Naive B cell (primary cell): Measurements from ENCODE around the gene KIT. TPM values are rescaled to one million over a fixed set of nuclear protein-coding genes. Genes with fewer than 3 reads are reported as not detected.

Experiments used
- ATAC-seq, 2 donors: fragments of 150-1000 bp; cut with Tn5 transposase; 2 replicates each; pipeline ENCODE4 v1.10.0; 2021; ENCODE audit warnings: low read depth in 2 of 2, mild to moderate bottlenecking in 2 of 2, moderate library complexity in 2 of 2
- DNase-seq: peaks from one replicate; pipeline ENCODE4 v3.0.0; 2022
- H3K27ac Mint-ChIP-seq, 6 donors: one replicate each; pipeline ENCODE4 v1.8.0; 2020 to 2022; ENCODE audit warnings: mild to moderate bottlenecking in 6 of 6, mixed read lengths in 6 of 6, moderate library complexity in 5 of 6, inconsistent platforms in 2 of 6
- H3K27me3 Mint-ChIP-seq, 3 donors: one replicate each; pipeline ENCODE4 v1.8.0; 2021 to 2022; ENCODE audit warnings: mixed read lengths in 3 of 3, mild to moderate bottlenecking in 1 of 3
- H3K36me3 Mint-ChIP-seq, 2 donors: one replicate each; pipeline ENCODE4 v1.8.0; 2020 to 2022; ENCODE audit warnings: mixed read lengths in 2 of 2, inconsistent platforms in 1 of 2, mild to moderate bottlenecking in 1 of 2
- H3K4me1 Mint-ChIP-seq, 3 donors: one replicate each; pipeline ENCODE4 v1.8.0; 2020 to 2022; ENCODE audit warnings: mixed read lengths in 3 of 3, inconsistent platforms in 1 of 3, mild to moderate bottlenecking in 1 of 3, moderate library complexity in 1 of 3
- H3K4me3 Mint-ChIP-seq, 8 donors: one replicate each; pipeline ENCODE4 v1.8.0; 2020 to 2022; ENCODE audit warnings: mild to moderate bottlenecking in 8 of 8, mixed read lengths in 8 of 8, moderate library complexity in 8 of 8, inconsistent platforms in 2 of 8
- H3K9me3 Mint-ChIP-seq, 7 donors: one replicate each; pipeline ENCODE4 v1.8.0; 2020 to 2022; ENCODE audit warnings: mixed read lengths in 7 of 7, mild to moderate bottlenecking in 5 of 7, inconsistent platforms in 2 of 7, moderate library complexity in 1 of 7
- polyA plus RNA-seq, 6 donors: library from polyadenylated mRNA; unstranded; fragments of 300-500 nt; fragmentation: Illumina TruSeq; gene quantifications; one replicate each; pipeline ENCODE4 v1.2.3, GENCODE V29; 2021; ENCODE audit warnings: low read depth in 6 of 6

The KIT gene
- polyA plus RNA-seq, 6 donors from 2014 or later = 0.27 TPM; not detected in 5

- Mint-ChIP-seq H3K4me1 (peaks cover 6% of the 10 kb centered on the region in 3 donors), H3K4me3 (no peak overlapping the region), H3K36me3 (peaks cover 7% of the 10 kb centered on the region in 2 donors), H3K27me3 (peaks cover 0 to 28% (median 24%) of the 10 kb centered on the region in 3 donors), H3K27ac (no peak overlapping the region), H3K9me3 (peaks cover 0 to 18% (median 11%) of the 10 kb centered on the region in 7 donors)
- no peak for ATAC-seq
- DNase-seq = no peak
Measured at GRCh38 chr4:54745031-54745770, 87.4 kb downstream of the KIT start.

DNA sequence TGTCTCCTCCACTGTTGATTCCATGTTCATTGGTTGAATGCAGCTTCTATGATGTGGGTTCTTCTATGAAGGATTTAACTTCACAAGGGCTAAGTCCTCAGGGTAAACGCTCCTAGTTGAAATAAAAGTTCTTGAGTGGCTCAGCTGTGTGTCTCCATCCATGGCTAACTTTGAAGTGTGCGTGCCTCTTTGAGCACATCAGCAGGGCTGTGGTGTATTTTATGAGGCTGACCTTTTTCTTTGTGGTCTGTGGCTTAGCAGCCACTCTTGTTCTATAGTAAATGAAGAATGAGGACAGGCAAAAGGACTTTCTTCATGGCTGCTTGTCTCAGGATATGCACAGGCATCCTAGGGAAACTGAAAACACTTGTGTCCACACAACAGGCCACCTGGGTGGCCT, 88.5 kb downstream of the KIT start:
- no peak for DNase-seq
- Mint-ChIP-seq H3K27ac (peak overlapping the region in 1 of 6 donors; percentile 8), H3K4me3 (no peak overlapping the region), H3K27me3 (peaks cover 0 to 32% (median 24%) of the 10 kb centered on the region in 3 donors), H3K9me3 (peaks cover 0 to 18% (median 11%) of the 10 kb centered on the region in 7 donors), H3K36me3 (peaks cover 7% of the 10 kb centered on the region in 2 donors), H3K4me1 (peaks cover 6% of the 10 kb centered on the region in 3 donors)
- no peak for ATAC-seq

DNA sequence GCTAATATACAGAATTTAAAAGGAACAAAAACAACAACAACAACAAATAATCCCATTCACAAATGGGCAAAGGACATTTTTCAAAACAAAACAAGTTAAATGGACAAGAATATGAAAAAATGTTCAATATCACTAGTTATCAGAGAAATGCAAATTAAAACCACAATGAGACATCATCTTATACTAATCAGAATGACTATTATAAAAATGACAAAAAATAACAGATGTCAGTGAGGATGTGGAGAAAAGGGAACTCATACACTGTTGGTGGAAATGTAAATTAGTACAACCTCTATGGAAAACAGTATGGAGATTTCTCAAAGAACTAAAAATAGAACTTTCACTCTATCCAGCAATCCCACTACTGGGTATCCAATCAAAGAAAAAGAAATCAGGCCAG, 92.6 kb downstream of the KIT start:
- H3K36me3 Mint-ChIP-seq = peaks cover 0 to 7% of the 10 kb centered on the region in 2 donors
- peaks cover 0 to under 1% (median 0%) of the 10 kb centered on the region in 3 donors for H3K4me1 Mint-ChIP-seq
- H3K27ac Mint-ChIP-seq = no peak overlapping the region
- no peak for DNase-seq
- H3K9me3 Mint-ChIP-seq = peaks cover 0 to 7% (median 4%) of the 10 kb centered on the region in 7 donors
- H3K4me3 Mint-ChIP-seq = no peak overlapping the region
- H3K27me3 Mint-ChIP-seq = peaks cover 0 to 29% (median 24%) of the 10 kb centered on the region in 3 donors
- no peak for ATAC-seq

- ATAC-seq (no peak), DNase-seq (no peak)
- peaks cover 0 to 4% (median 0%) of the 10 kb centered on the region in 3 donors for H3K4me1 Mint-ChIP-seq
- no peaks in the 10 kb centered on the region for H3K36me3 Mint-ChIP-seq
- peaks cover 0 to 9% (median 4%) of the 10 kb centered on the region in 7 donors for H3K9me3 Mint-ChIP-seq
- no peak overlapping the region for H3K4me3 Mint-ChIP-seq
- H3K27me3 Mint-ChIP-seq = peaks cover 0 to 10% (median 4%) of the 10 kb centered on the region in 3 donors
- no peak overlapping the region for H3K27ac Mint-ChIP-seq
Measured at GRCh38 chr4:54754394-54754793, 96.6 kb downstream of the KIT start.

GRCh38 chr4:54764476-54764875, 106.7 kb downstream of the KIT start:
- H3K4me1 Mint-ChIP-seq = peaks cover 12 to 20% (median 20%) of the 10 kb centered on the region in 3 donors
- DNase-seq (no peak), ATAC-seq (no peak)
- no peak overlapping the region for H3K27ac Mint-ChIP-seq
- H3K4me3 Mint-ChIP-seq = no peak overlapping the region
- H3K27me3 Mint-ChIP-seq = no peaks in the 10 kb centered on the region
- peaks cover 12 to 37% (median 29%) of the 10 kb centered on the region in 7 donors for H3K9me3 Mint-ChIP-seq
- peaks cover 10 to 20% of the 10 kb centered on the region in 2 donors for H3K36me3 Mint-ChIP-seq

DNA sequence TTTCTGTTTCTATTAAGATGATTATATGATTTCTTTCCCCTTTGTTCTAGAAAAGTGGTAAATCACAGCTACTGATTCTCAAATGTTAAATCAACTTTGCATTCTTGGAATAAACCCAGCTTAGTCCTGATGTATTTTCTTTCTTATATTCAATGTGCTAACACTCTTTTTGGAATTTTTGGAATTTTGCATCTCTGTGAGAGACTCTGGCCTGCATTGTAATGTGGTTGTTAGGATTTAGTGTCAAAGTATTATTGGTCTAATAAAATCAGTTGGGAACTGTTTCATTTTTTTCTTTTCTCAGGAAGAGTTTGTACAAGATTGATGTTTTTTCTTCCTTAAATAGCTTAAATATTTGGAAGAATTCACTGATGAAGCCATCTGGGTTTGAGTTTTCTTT, 109.6 kb downstream of the KIT start:
- Mint-ChIP-seq H3K36me3 (no peaks in the 10 kb centered on the region), H3K4me1 (peaks cover 3 to 7% (median 5%) of the 10 kb centered on the region in 3 donors), H3K4me3 (no peak overlapping the region), H3K27ac (no peak overlapping the region), H3K27me3 (peaks cover 0 to 3% (median 0%) of the 10 kb centered on the region in 3 donors), H3K9me3 (peaks cover 6 to 16% (median 11%) of the 10 kb centered on the region in 7 donors)
- ATAC-seq (no peak), DNase-seq (no peak)

DNA sequence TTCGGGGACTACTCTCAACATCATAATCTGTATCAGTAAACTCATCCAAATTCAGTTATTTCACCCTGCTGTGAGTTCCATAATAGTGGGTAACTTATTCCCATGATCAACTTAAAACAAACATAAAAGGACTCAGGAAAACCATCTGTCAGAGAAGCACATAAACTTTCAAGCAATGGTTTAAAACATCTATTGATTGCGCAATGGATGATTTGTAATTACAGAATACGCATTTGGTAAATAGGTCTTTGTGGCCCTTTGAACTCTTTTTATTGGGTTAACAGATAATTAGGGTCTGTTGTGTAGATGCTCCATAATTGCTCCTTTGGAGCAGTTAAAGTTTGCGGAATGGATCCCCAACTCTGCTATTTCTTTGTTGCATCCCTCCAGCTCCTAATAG, 115.3 kb downstream of the KIT start:
- Mint-ChIP-seq H3K27ac (no peak overlapping the region), H3K4me3 (no peak overlapping the region), H3K36me3 (no peaks in the 10 kb centered on the region), H3K4me1 (no peaks in the 10 kb centered on the region), H3K9me3 (peaks cover 0 to 7% (median 0%) of the 10 kb centered on the region in 7 donors), H3K27me3 (peaks cover 0 to 9% (median 3%) of the 10 kb centered on the region in 3 donors)
- ATAC-seq (no peak), DNase-seq (no peak)

DNA sequence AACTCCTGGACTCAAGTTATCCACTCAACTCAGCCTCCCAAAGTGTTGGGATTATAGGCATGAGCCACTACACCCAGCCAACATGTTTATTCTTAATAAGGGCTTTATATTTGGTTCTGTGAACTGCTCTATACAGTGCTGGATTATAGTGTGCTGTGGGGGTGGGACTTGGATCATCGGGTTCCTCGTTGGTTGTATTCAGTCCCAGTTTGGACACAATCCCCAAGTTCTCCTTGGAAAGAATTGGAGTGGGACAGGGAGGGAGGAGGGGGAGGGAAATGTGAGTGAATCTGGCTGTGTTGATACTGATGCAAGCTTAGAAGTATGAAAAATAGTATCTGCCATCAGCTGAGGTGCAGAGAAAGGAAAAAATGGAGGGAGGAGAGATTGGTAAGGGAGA, 121.3 kb downstream of the KIT start:
- peaks cover 0 to 9% (median 0%) of the 10 kb centered on the region in 3 donors for H3K27me3 Mint-ChIP-seq
- no peak overlapping the region for H3K4me3 Mint-ChIP-seq
- H3K36me3 Mint-ChIP-seq = no peaks in the 10 kb centered on the region
- peaks cover 0 to 3% (median 3%) of the 10 kb centered on the region in 3 donors for H3K4me1 Mint-ChIP-seq
- ATAC-seq (no peak), DNase-seq (no peak)
- H3K27ac Mint-ChIP-seq = no peak overlapping the region
- no peaks in the 10 kb centered on the region for H3K9me3 Mint-ChIP-seq

DNA sequence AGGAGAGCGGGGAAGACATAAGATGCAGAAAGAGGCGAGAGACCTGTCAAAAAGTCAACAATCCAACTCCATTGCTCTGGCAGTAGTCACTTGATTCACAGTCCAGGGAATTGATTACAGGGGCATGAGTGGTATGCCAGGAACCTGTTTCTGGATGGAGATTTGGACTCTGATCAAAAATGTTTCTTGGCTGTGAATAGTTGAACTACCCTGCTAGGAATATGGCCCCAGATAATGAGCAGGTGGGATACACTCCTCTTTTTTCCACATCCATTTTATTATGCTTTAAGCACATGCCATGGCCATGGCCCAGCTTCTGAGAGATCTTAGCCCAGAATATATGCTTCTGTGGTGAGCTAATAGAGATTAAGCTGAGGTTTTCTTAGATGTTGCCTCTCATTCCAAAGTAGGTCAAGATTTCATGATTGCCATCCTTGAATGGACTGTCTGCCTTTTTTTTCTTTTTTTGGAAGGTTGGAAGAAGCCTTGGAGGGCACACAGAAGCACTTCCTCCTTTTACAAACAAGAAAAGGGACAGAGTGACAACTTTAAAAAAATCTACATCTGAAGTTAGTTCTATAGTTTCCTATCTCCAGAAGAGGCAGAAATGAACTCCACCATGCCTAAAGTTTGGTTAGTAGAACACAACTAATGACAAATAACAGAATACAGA, 121.9 kb downstream of the KIT start:
- no peak for DNase-seq
- Mint-ChIP-seq H3K4me3 (no peak overlapping the region), H3K27ac (no peak overlapping the region), H3K9me3 (no peaks in the 10 kb centered on the region), H3K4me1 (peaks cover 0 to 7% (median 6%) of the 10 kb centered on the region in 3 donors), H3K36me3 (no peaks in the 10 kb centered on the region), H3K27me3 (peaks cover 0 to 9% (median 0%) of the 10 kb centered on the region in 3 donors)
- ATAC-seq = no peak

- H3K27ac Mint-ChIP-seq = no peak overlapping the region
- peaks cover 0 to 7% (median 6%) of the 10 kb centered on the region in 3 donors for H3K4me1 Mint-ChIP-seq
- H3K27me3 Mint-ChIP-seq = peaks cover 0 to 9% (median 0%) of the 10 kb centered on the region in 3 donors
- H3K36me3 Mint-ChIP-seq = no peaks in the 10 kb centered on the region
- H3K4me3 Mint-ChIP-seq = no peak overlapping the region
- no peak for ATAC-seq
- no peaks in the 10 kb centered on the region for H3K9me3 Mint-ChIP-seq
- DNase-seq = no peak
Measured at GRCh38 chr4:54780149-54780495, 122.4 kb downstream of the KIT start.

DNA sequence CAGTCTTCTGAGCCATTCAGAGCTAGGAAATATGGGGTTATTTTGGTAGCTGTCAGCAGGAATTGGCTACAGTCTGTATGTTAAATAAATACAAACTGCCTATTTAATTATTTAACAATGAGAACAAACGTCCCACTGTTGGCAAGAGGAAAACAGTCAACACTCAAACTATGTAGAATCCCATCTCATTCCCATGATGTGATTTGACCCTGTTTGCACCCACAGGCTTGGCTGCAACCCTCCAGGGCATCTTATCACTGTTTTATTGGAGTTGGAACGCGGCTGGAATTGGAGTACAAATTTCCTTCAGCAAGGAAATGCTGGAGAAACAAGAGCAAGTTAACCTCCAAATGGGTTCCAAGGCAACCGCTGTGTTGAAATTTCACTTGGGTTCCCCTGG, 124.0 kb downstream of the KIT start:
- H3K4me3 Mint-ChIP-seq = no peak overlapping the region
- H3K27me3 Mint-ChIP-seq = peaks cover 0 to 3% (median 0%) of the 10 kb centered on the region in 3 donors
- H3K27ac Mint-ChIP-seq = no peak overlapping the region
- ATAC-seq (no peak), DNase-seq (no peak)
- no peaks in the 10 kb centered on the region for H3K9me3 Mint-ChIP-seq
- no peaks in the 10 kb centered on the region for H3K36me3 Mint-ChIP-seq
- H3K4me1 Mint-ChIP-seq = peaks cover 0 to 7% (median 6%) of the 10 kb centered on the region in 3 donors

GRCh38 chr4:54783402-54784110, 125.8 kb downstream of the KIT start:
- no peak for DNase-seq
- no peak for ATAC-seq
- Mint-ChIP-seq H3K4me3 (no peak overlapping the region), H3K27ac (peak overlapping the region in 1 of 6 donors; percentile 77), H3K36me3 (no peaks in the 10 kb centered on the region), H3K27me3 (no peaks in the 10 kb centered on the region), H3K4me1 (peaks cover 0 to 7% (median 6%) of the 10 kb centered on the region in 3 donors), H3K9me3 (no peaks in the 10 kb centered on the region)

DNA sequence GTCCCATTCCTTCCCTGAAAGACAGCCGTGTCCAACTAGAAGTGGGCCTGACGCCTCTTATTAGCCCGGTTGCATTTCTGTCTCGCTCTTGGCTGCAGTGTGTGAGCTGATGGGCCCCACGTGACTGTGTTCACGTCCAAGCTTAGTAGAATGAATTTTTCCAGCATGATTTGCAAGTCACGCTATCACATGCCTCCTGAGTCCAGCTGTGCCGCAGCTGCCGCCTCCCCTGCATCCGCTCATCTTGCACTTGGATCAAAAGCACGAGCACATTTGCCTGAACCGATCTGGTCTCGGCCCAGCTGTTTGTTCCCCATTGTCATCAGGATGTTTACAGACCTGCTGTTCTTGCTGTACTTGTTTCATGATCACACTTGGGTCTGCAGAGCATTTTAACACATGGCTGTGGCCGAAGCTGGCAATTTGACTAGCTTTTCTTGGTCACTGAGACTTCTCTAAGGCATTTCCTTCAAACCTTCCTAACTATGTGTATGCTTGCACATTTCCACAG, 126.5 kb downstream of the KIT start:
- no peak overlapping the region for H3K27ac Mint-ChIP-seq

More for the DNA sequence above, 126.5 kb downstream of the KIT start:
- no peaks in the 10 kb centered on the region for H3K9me3 Mint-ChIP-seq
- H3K4me1 Mint-ChIP-seq = peaks cover 0 to 7% (median 6%) of the 10 kb centered on the region in 3 donors
- peak overlapping the region in 1 of 8 donors; percentile 25 for H3K4me3 Mint-ChIP-seq
- DNase-seq = no peak
- ATAC-seq = no peak
- no peaks in the 10 kb centered on the region for H3K36me3 Mint-ChIP-seq
- peaks cover 0 to 3% (median 0%) of the 10 kb centered on the region in 3 donors for H3K27me3 Mint-ChIP-seq
